Hepatocyte (in vitro differentiated cells): ENCODE measurements around the gene SERPINA4. TPM values are rescaled to one million over a fixed set of nuclear protein-coding genes. Genes with fewer than 3 reads are reported as not detected.
A peak's percentile ranks its signal among the peaks of the same experiment; 100 is the strongest.

Experiments used
- DNase-seq: peaks from one replicate; pipeline ENCODE4 v3.0.0-alpha.2; 2016; ENCODE audit warnings: low spot score
- H2AFZ ChIP-seq: fragments of 200-600 bp; sonication (generic); 2 replicates; pipeline ENCODE4 v1.6.0; 2016; ENCODE audit warnings: antibody characterized with exemption, mild to moderate bottlenecking
- H3K27ac ChIP-seq: fragments of 200-600 bp; sonication (generic); 2 replicates; pipeline ENCODE4 v1.5.1; 2016; ENCODE audit warnings: mild to moderate bottlenecking
- H3K27me3 ChIP-seq: fragments of 200-600 bp; sonication (generic); 2 replicates; pipeline ENCODE4 v1.6.1; 2016
- H3K36me3 ChIP-seq: fragments of 200-600 bp; sonication (generic); replicated peaks from 2 replicates; pipeline ENCODE4 v1.5.1; 2016; ENCODE audit warnings: low read depth; ENCODE audit not compliant: insufficient read depth
- H3K4me1 ChIP-seq: fragments of 200-600 bp; sonication (generic); 2 replicates; pipeline ENCODE4 v1.5.1; 2016; ENCODE audit warnings: mild to moderate bottlenecking, moderate library complexity; ENCODE audit not compliant: insufficient read depth
- H3K4me2 ChIP-seq: fragments of 200-600 bp; sonication (generic); 2 replicates; pipeline ENCODE4 v1.6.0; 2016
- H3K4me3 ChIP-seq: fragments of 200-600 bp; sonication (generic); 2 replicates; pipeline ENCODE4 v1.5.1; 2016; ENCODE audit warnings: mild to moderate bottlenecking
- H3K79me2 ChIP-seq: fragments of 200-600 bp; sonication (generic); 2 replicates; pipeline ENCODE4 v1.6.0; 2017; ENCODE audit warnings: mild to moderate bottlenecking
- H3K9me2 ChIP-seq: fragments of 200-600 bp; sonication (generic); replicated peaks from 2 replicates; pipeline ENCODE4 v1.6.0; 2017; ENCODE audit warnings: mild to moderate bottlenecking; ENCODE audit not compliant: insufficient read depth
- H3K9me3 ChIP-seq: fragments of 200-600 bp; sonication (generic); 2 replicates; pipeline ENCODE4 v1.5.1; 2016; ENCODE audit warnings: low read depth, mild to moderate bottlenecking
- H4K20me1 ChIP-seq: fragments of 200-600 bp; sonication (generic); 2 replicates; pipeline ENCODE4 v1.6.0; 2016; ENCODE audit warnings: mild to moderate bottlenecking; ENCODE audit not compliant: insufficient read depth, poor library complexity, severe bottlenecking
- EZH2 ChIP-seq: fragments of 200-600 bp; sonication (generic); IDR thresholded peaks from 2 replicates; pipeline ENCODE4 v1.6.1; 2016; ENCODE audit warnings: antibody characterized with exemption, mild to moderate bottlenecking, borderline replicate concordance
- EZH2phosphoT487 ChIP-seq: fragments of 200-600 bp; sonication (generic); IDR thresholded peaks from one replicate; pipeline ENCODE4 v1.6.1; 2018; ENCODE audit warnings: antibody characterized with exemption, mild to moderate bottlenecking, low read depth, moderate library complexity; ENCODE audit not compliant: unreplicated experiment, severe bottlenecking
- whole genome bisulfite sequencing: methylation state at CpG from one replicate; pipeline ENCODE4 v1.1.6; 2016; ENCODE audit warnings: low lambda C conversion rate; ENCODE audit errors: missing lambda C conversion rate; 5-methylcytosine and 5-hydroxymethylcytosine counted together
- polyA plus RNA-seq: library from polyadenylated mRNA; unstranded; fragments of >200 nt; fragmentation: Nextera tagmentation; extraction: Ambion mirVana; gene quantifications from 2 replicates; pipeline ENCODE4 v1.2.1, GENCODE V29; 2016
- total RNA-seq: library from RNA; depleted of rRNA; stranded (reverse); fragments of >200 nt; gene quantifications from 2 replicates; pipeline ENCODE4 v1.2.3, GENCODE V29; 2014
- TF ChIP-seq, protein P1 (sequence below): fragments of 200-600 bp; sonication (generic); IDR thresholded peaks from 2 replicates; pipeline ENCODE4 v1.5.1; 2016; ENCODE audit warnings: antibody characterized with exemption, mild to moderate bottlenecking; ENCODE audit not compliant: poor library complexity

Gene SERPINA4
- total and polyA plus RNA-seq, 2 experiments from 2014 or later = 27.8 to 35.2 TPM

DNA sequence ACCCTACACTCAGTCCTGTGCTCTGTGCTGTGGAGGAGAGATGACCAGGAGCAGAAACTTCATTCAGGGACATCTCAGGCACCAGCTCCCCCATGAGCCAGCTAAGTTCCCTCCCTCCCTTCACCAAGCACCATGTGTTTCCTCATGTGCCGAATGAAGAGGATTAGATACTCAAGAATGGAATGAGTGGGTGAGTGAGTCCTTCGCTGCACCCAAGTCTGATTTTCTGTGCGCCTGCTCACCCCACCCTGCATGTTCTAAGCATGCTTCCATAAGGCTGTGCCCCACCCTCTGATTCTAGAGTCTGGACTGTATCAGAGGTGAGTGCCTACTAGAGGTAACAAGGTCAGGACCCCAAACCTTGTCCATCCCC is 32.1 kb downstream of the SERPINA4 start:
- H3K4me2 ChIP-seq = peak overlapping the region; percentile 62
- 77% methylated on average over 3 of the region's 3 CpGs for WGBS
- no peak for TF ChIP-seq EZH2

DNA sequence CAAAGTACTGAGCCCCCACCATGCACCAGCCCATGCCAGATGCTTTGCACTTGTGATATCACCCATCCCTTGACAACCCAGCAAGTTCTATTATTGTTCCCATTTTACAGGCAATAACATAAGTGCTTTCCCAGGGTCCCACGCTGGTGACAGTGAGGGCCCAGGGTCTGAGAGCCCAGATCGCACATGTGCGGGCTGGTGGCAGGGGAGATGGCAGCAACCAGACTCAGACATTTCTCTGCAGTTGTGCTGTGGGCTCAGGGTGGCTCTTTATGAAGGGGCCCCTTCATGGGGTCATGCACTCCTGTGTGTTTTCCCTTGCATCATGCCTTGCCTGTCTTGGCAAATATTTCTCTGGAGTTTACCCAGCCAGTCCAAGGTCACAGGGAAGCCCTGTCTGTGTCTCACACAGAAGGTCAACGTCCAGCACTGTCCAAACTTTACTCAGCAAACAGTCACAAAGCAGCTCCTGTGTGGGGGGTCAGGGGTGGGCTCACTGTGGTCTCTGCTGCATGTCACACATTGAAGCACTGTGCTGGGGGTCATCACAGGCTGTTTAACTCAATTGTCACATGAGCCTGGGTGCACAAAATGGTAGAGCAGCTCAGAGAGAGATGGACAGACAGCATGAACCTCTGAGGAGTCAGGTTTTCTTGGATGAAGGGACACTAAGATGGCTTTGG is 32.6 kb downstream of the SERPINA4 start:
- Histone ChIP-seq H3K27me3 (no peaks in the 10 kb centered on the region), H3K27ac (peak overlapping the region; percentile 82), H3K4me2 (peak overlapping the region; percentile 62), H2AFZ (no peak overlapping the region), H3K79me2 (no peaks in the 10 kb centered on the region), H3K36me3 (no peaks in the 10 kb centered on the region), H3K9me3 (no peaks in the 10 kb centered on the region), H4K20me1 (no peaks in the 10 kb centered on the region), H3K4me1 (peaks cover 30% of the 10 kb centered on the region), H3K9me2 (no peaks in the 10 kb centered on the region), H3K4me3 (no peak overlapping the region)
- 67% methylated on average over 4 of the region's 4 CpGs for WGBS
- DNase-seq = peak; percentile 64
- TF ChIP-seq, protein P1, sequence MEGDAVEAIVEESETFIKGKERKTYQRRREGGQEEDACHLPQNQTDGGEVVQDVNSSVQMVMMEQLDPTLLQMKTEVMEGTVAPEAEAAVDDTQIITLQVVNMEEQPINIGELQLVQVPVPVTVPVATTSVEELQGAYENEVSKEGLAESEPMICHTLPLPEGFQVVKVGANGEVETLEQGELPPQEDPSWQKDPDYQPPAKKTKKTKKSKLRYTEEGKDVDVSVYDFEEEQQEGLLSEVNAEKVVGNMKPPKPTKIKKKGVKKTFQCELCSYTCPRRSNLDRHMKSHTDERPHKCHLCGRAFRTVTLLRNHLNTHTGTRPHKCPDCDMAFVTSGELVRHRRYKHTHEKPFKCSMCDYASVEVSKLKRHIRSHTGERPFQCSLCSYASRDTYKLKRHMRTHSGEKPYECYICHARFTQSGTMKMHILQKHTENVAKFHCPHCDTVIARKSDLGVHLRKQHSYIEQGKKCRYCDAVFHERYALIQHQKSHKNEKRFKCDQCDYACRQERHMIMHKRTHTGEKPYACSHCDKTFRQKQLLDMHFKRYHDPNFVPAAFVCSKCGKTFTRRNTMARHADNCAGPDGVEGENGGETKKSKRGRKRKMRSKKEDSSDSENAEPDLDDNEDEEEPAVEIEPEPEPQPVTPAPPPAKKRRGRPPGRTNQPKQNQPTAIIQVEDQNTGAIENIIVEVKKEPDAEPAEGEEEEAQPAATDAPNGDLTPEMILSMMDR = no peak
- no peak for TF ChIP-seq EZH2
- TF ChIP-seq EZH2phosphoT487 = no peak

More for the DNA sequence above, 32.1 kb downstream of the SERPINA4 start:
- no peak for DNase-seq
- no peak overlapping the region for H2AFZ ChIP-seq
- no peaks in the 10 kb centered on the region for H3K36me3 ChIP-seq
- H3K27me3 ChIP-seq = no peaks in the 10 kb centered on the region
- peak overlapping the region; percentile 82 for H3K27ac ChIP-seq
- no peak overlapping the region for H3K4me3 ChIP-seq
- H4K20me1 ChIP-seq = no peaks in the 10 kb centered on the region
- no peaks in the 10 kb centered on the region for H3K79me2 ChIP-seq
- H3K9me3 ChIP-seq = no peaks in the 10 kb centered on the region
- no peaks in the 10 kb centered on the region for H3K9me2 ChIP-seq
- peaks cover 24% of the 10 kb centered on the region for H3K4me1 ChIP-seq

DNA sequence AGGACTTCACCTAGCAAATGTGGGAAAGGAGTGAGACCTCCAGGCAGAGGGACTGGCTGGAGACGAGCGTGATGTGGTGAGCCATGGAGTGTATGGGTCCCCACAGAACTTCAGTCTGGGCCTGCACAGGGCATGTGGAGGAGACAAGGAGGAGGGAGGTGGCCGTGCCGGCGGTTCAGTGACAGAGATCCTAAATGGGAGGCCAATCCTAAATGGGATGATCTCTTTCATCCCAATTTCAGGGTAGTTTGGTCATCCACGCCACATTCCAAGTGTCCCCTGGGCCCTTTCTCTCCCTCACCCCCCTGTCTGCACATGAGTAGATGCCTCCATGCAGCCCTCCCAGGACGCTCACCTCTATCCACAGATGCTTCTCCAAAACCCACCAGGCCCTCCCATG is 33.2 kb downstream of the SERPINA4 start:
- TF ChIP-seq EZH2phosphoT487 = no peak
- Histone ChIP-seq H3K4me2 (no peak overlapping the region), H3K4me1 (peaks cover 32% of the 10 kb centered on the region), H2AFZ (no peak overlapping the region), H3K9me2 (no peaks in the 10 kb centered on the region), H3K36me3 (no peaks in the 10 kb centered on the region), H3K27ac (peak overlapping the region; percentile 82), H3K27me3 (no peaks in the 10 kb centered on the region), H4K20me1 (no peaks in the 10 kb centered on the region), H3K9me3 (no peaks in the 10 kb centered on the region), H3K79me2 (no peaks in the 10 kb centered on the region), H3K4me3 (no peak overlapping the region)
- DNase-seq = no peak
- WGBS = 97% methylated on average over 7 of the region's 7 CpGs

DNA sequence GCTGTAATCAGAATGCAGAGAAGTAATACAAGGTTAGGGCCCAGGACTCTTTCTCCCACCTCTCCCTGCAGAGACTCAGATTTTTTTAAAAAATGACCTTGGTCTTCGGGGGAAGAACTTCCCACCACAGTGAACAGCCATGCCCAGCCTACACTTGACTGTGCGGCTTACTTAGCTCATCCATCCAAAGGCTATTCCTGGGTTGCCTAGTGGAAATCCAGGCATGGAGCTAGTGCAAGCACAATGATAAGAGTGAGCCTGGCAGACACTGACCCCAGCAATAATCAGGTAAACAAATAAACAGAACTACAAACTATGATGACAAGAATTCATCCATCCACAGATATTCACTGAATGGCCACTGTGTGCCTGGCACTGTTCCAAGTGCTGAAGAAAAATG is 34.7 kb downstream of the SERPINA4 start:
- peaks cover 44% of the 10 kb centered on the region for H3K4me1 ChIP-seq
- peak overlapping the region; percentile 14 for H3K27ac ChIP-seq
- no peaks in the 10 kb centered on the region for H3K9me3 ChIP-seq
- no peaks in the 10 kb centered on the region for H3K27me3 ChIP-seq
- DNase-seq = no peak
- H3K79me2 ChIP-seq = no peaks in the 10 kb centered on the region
- WGBS = 81% methylated on average over 2 of the region's 2 CpGs
- no peak overlapping the region for H3K4me3 ChIP-seq
- H3K36me3 ChIP-seq = no peaks in the 10 kb centered on the region
- H4K20me1 ChIP-seq = no peaks in the 10 kb centered on the region
- no peak overlapping the region for H3K4me2 ChIP-seq
- H3K9me2 ChIP-seq = no peaks in the 10 kb centered on the region
- TF ChIP-seq EZH2 (no peak), EZH2phosphoT487 (no peak)
- TF ChIP-seq, protein P1 = no peak
- no peak overlapping the region for H2AFZ ChIP-seq
